SK-N-SH treated with all-trans-retinoic acid at 6 μM for 48 hours (cell line): ENCODE measurements around the gene MPP2.
A peak's percentile ranks its signal among the peaks of the same experiment; 100 is the strongest.

ENCODE experiments used
- ATAC-seq: fragments of 200-7000 bp; cut with Tn5 transposase; 3 replicates; pipeline ENCODE4 v1.9.1; 2020; ENCODE audit warnings: mild to moderate bottlenecking, moderate library complexity
- ARNTL ChIP-seq: fragments of 450-650 bp; formaldehyde crosslinking; IDR thresholded peaks from 2 replicates; pipeline ENCODE4 v1.5.0; 2020; ENCODE audit warnings: low read depth, mild to moderate bottlenecking, moderate library complexity, borderline replicate concordance
- BACH2 ChIP-seq: fragments of 250-450 bp; sonication (Bioruptor Pico); IDR thresholded peaks from 2 replicates; pipeline ENCODE4 v1.9.0; 2021; ENCODE audit warnings: mild to moderate bottlenecking, borderline replicate concordance
- CSDC2 ChIP-seq: fragments of 250-450 bp; sonication (Bioruptor Pico); IDR thresholded peaks from 2 replicates; pipeline ENCODE4 v1.5.0; 2020; ENCODE audit warnings: mild to moderate bottlenecking, moderate library complexity
- ESRRG ChIP-seq: fragments of 250-450 bp; sonication (Bioruptor Pico); IDR thresholded peaks from 2 replicates; pipeline ENCODE4 v1.6.1; 2021; ENCODE audit warnings: mild to moderate bottlenecking
- GLIS3 ChIP-seq: fragments of 250-450 bp; sonication (Bioruptor Pico); IDR thresholded peaks from 2 replicates; pipeline ENCODE4 v1.5.0; 2020; ENCODE audit warnings: mild to moderate bottlenecking, moderate library complexity
- ISL1 ChIP-seq: fragments of 250-450 bp; sonication (Bioruptor Pico); IDR thresholded peaks from 2 replicates; pipeline ENCODE4 v2.1.2; 2022; ENCODE audit warnings: mild to moderate bottlenecking, moderate library complexity
- OSR1 ChIP-seq: fragments of 250-450 bp; sonication (Bioruptor Pico); IDR thresholded peaks from 2 replicates; pipeline ENCODE4 v1.8.0; 2022; ENCODE audit warnings: moderate library complexity, mild to moderate bottlenecking, inconsistent platforms
- RARB ChIP-seq: fragments of 250-450 bp; sonication (Bioruptor Pico); IDR thresholded peaks from 2 replicates; pipeline ENCODE4 v1.8.0; 2021; ENCODE audit warnings: mild to moderate bottlenecking, moderate library complexity
- SNAI2 ChIP-seq: fragments of 250-450 bp; sonication (Bioruptor Pico); IDR thresholded peaks from 2 replicates; pipeline ENCODE4 v1.5.0; 2020; ENCODE audit warnings: mild to moderate bottlenecking, moderate library complexity
- TCF4 ChIP-seq: fragments of 250-450 bp; sonication (Bioruptor Pico); IDR thresholded peaks from 2 replicates; pipeline ENCODE4 v1.8.0; 2021; ENCODE audit warnings: mild to moderate bottlenecking, moderate library complexity, borderline replicate concordance
- ZC3H10 ChIP-seq: fragments of 250-450 bp; sonication (Bioruptor Pico); IDR thresholded peaks from 2 replicates; pipeline ENCODE4 v1.5.1; 2021; ENCODE audit warnings: mild to moderate bottlenecking, moderate library complexity
- ZFP30 ChIP-seq: fragments of 450-650 bp; formaldehyde crosslinking; IDR thresholded peaks from 2 replicates; pipeline ENCODE4 v1.5.0; 2022; ENCODE audit warnings: mild to moderate bottlenecking, moderate library complexity
- ZNF565 ChIP-seq: fragments of 450-650 bp; formaldehyde crosslinking; conservative IDR thresholded peaks from 2 replicates; pipeline ENCODE4 v1.5.0; 2020; ENCODE audit warnings: low read depth, mild to moderate bottlenecking, moderate library complexity
- ZNF70 ChIP-seq: fragments of 450-650 bp; formaldehyde crosslinking; IDR thresholded peaks from 2 replicates; pipeline ENCODE4 v1.5.0; 2020; ENCODE audit warnings: mild to moderate bottlenecking, moderate library complexity
- ZNF8 ChIP-seq: fragments of 450-650 bp; formaldehyde crosslinking; IDR thresholded peaks from 2 replicates; pipeline ENCODE4 v1.5.0; 2020; ENCODE audit warnings: mild to moderate bottlenecking, moderate library complexity
- TF ChIP-seq, protein P1 (sequence below): fragments of 250-450 bp; sonication (Bioruptor Pico); IDR thresholded peaks from 2 replicates; pipeline ENCODE4 v1.8.0; 2021; ENCODE audit warnings: low read depth, mild to moderate bottlenecking, moderate library complexity, borderline replicate concordance
- TF ChIP-seq, protein P2 (sequence below): fragments of 250-450 bp; sonication (Bioruptor Pico); IDR thresholded peaks from 2 replicates; pipeline ENCODE4 v1.5.1; 2020; ENCODE audit warnings: low read depth, mild to moderate bottlenecking, moderate library complexity
- TF ChIP-seq, protein P3 (sequence below): fragments of 250-450 bp; sonication (Bioruptor Pico); IDR thresholded peaks from 2 replicates; pipeline ENCODE4 v1.5.0; 2020; ENCODE audit warnings: mild to moderate bottlenecking, moderate library complexity
- TF ChIP-seq, protein P4 (sequence below): fragments of 250-450 bp; sonication (Bioruptor Pico); IDR thresholded peaks from 2 replicates; pipeline ENCODE4 v1.5.1; 2021; ENCODE audit warnings: mild to moderate bottlenecking, moderate library complexity

The MPP2 gene

DNA sequence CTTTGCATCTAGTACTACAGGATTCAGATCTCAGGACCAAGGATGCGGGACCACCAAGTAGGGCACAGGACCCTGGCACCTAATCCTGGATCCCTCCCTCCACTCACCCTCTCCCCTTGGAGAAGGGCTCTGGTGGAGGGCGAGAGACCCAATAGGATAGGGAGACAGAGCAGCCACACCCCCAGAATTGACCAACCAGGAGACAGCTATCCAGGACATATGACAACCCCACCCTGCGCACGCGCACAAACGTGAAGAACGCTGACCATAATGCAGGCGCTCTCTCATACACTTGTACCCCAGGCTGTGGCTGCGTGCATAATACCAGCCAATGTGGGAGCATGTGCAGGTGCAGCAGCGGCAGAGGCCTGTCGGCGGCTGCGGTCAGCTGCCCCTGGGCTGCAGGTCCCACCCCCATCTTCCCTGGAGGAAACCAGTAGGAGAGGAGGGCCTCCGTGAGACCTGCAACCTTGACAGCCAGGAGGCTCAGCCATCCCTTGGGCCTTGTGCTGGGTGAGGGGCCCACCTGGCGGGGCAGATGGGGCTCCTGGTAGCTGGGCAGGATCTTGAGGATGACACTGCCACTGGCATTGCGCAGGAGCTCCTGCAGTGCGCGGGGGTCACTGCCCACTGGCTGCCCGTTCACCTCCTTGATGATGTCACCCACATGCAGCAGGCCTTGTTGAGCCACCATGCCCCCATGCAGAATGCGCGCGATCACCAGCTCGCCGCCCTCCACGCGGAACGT lies 25.4 kb downstream of the MPP2 start:
- no peak for ATAC-seq
- no peak for TF ChIP-seq ESRRG (CRISPR knock-in tag)
- TF ChIP-seq CSDC2 (CRISPR knock-in tag): no peak
- no peak for TF ChIP-seq ARNTL
- TF ChIP-seq, protein P1, sequence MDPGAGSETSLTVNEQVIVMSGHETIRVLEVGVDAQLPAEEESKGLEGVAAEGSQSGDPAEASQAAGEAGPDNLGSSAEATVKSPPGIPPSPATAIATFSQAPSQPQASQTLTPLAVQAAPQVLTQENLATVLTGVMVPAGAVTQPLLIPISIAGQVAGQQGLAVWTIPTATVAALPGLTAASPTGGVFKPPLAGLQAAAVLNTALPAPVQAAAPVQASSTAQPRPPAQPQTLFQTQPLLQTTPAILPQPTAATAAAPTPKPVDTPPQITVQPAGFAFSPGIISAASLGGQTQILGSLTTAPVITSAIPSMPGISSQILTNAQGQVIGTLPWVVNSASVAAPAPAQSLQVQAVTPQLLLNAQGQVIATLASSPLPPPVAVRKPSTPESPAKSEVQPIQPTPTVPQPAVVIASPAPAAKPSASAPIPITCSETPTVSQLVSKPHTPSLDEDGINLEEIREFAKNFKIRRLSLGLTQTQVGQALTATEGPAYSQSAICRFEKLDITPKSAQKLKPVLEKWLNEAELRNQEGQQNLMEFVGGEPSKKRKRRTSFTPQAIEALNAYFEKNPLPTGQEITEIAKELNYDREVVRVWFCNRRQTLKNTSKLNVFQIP (CRISPR knock-in tag): no peak
- TF ChIP-seq RARB (CRISPR knock-in tag): no peak
- TF ChIP-seq, protein P2, sequence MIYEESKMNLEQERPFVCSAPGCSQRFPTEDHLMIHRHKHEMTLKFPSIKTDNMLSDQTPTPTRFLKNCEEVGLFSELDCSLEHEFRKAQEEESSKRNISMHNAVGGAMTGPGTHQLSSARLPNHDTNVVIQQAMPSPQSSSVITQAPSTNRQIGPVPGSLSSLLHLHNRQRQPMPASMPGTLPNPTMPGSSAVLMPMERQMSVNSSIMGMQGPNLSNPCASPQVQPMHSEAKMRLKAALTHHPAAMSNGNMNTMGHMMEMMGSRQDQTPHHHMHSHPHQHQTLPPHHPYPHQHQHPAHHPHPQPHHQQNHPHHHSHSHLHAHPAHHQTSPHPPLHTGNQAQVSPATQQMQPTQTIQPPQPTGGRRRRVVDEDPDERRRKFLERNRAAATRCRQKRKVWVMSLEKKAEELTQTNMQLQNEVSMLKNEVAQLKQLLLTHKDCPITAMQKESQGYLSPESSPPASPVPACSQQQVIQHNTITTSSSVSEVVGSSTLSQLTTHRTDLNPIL (CRISPR knock-in tag): no peak
- TF ChIP-seq SNAI2 (CRISPR knock-in tag): no peak
- no peak for TF ChIP-seq GLIS3 (CRISPR knock-in tag)
- TF ChIP-seq ZNF8 (CRISPR knock-in tag): no peak
- TF ChIP-seq TCF4: no peak
- no peak for TF ChIP-seq ZNF70 (CRISPR knock-in tag)
- TF ChIP-seq ZNF565 (CRISPR knock-in tag): no peak
- no peak for TF ChIP-seq ZC3H10 (CRISPR knock-in tag)
- TF ChIP-seq, protein P3, sequence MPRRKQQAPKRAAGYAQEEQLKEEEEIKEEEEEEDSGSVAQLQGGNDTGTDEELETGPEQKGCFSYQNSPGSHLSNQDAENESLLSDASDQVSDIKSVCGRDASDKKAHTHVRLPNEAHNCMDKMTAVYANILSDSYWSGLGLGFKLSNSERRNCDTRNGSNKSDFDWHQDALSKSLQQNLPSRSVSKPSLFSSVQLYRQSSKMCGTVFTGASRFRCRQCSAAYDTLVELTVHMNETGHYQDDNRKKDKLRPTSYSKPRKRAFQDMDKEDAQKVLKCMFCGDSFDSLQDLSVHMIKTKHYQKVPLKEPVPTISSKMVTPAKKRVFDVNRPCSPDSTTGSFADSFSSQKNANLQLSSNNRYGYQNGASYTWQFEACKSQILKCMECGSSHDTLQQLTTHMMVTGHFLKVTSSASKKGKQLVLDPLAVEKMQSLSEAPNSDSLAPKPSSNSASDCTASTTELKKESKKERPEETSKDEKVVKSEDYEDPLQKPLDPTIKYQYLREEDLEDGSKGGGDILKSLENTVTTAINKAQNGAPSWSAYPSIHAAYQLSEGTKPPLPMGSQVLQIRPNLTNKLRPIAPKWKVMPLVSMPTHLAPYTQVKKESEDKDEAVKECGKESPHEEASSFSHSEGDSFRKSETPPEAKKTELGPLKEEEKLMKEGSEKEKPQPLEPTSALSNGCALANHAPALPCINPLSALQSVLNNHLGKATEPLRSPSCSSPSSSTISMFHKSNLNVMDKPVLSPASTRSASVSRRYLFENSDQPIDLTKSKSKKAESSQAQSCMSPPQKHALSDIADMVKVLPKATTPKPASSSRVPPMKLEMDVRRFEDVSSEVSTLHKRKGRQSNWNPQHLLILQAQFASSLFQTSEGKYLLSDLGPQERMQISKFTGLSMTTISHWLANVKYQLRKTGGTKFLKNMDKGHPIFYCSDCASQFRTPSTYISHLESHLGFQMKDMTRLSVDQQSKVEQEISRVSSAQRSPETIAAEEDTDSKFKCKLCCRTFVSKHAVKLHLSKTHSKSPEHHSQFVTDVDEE (CRISPR knock-in tag): no peak

DNA sequence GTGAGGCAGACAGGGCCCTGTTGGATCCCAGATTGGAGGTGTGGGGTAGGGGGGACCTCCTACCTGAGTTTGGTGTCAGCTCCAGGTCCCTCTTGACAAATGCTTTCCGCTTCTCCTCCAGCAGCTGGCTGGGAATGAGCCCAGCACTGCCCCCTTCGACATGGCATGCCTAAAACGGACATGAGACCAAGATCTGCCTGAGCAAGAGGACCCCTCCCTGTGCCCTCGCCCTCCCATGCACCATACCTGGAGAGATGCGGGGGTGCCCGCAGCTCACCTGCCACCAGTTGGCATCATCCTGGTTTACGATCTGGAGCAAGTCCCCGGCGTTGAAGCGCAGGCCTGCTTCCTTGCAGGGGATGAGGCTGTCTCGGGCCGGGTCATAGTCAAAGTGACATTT lies 26.2 kb downstream of the MPP2 start:
- no peak for ATAC-seq
- TF ChIP-seq BACH2 (CRISPR knock-in tag) (no peak), ARNTL (no peak)

DNA sequence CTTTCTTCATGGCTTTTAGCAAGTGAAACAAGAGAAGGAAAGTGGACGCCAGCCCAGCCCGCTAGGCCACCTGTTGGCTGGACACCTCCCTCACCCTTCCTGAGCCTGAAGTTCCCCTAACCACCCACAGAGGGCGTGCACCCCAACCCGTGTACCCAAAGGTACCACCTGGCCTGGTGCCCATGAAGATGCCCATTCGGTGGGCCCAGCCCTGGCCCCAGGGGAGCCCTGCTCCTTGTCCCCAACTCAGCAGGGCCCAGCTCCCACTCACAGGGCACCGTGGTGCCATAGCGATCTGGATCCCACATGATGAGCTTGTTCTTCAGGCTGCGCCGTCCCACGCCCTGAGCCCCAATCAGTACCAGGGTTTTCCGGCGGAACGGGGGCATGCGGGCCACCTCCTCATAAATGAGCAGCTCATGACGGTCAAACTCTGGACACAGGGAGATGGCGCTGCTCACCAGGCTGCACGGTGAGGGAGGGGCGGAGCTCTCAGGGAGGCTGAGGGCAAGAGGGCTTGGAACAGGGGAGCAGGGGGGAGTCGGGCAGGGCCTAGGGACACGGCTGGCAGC lies 26.8 kb downstream of the MPP2 start:
- ATAC-seq: peak; percentile 48
- no peak for TF ChIP-seq ZFP30 (CRISPR knock-in tag)
- no peak for TF ChIP-seq ISL1 (CRISPR knock-in tag)
- no peak for TF ChIP-seq ZNF70 (CRISPR knock-in tag)
- TF ChIP-seq, protein P4, sequence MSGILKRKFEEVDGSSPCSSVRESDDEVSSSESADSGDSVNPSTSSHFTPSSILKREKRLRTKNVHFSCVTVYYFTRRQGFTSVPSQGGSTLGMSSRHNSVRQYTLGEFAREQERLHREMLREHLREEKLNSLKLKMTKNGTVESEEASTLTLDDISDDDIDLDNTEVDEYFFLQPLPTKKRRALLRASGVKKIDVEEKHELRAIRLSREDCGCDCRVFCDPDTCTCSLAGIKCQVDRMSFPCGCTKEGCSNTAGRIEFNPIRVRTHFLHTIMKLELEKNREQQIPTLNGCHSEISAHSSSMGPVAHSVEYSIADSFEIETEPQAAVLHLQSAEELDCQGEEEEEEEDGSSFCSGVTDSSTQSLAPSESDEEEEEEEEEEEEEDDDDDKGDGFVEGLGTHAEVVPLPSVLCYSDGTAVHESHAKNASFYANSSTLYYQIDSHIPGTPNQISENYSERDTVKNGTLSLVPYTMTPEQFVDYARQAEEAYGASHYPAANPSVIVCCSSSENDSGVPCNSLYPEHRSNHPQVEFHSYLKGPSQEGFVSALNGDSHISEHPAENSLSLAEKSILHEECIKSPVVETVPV (CRISPR knock-in tag): no peak
- TF ChIP-seq OSR1: no peak
- no peak for TF ChIP-seq ESRRG (CRISPR knock-in tag)
- TF ChIP-seq, protein P3 (CRISPR knock-in tag): no peak
- TF ChIP-seq RARB (CRISPR knock-in tag): no peak
- TF ChIP-seq BACH2 (CRISPR knock-in tag): no peak
